Medulla oblongata (tissue), 1 donor: ENCODE data around the gene CD4.

Source experiments
- DNase-seq: peaks from one replicate; pipeline ENCODE4 v3.0.0-alpha.2; 2015; ENCODE audit errors: extremely low spot score

The CD4 gene

DNA sequence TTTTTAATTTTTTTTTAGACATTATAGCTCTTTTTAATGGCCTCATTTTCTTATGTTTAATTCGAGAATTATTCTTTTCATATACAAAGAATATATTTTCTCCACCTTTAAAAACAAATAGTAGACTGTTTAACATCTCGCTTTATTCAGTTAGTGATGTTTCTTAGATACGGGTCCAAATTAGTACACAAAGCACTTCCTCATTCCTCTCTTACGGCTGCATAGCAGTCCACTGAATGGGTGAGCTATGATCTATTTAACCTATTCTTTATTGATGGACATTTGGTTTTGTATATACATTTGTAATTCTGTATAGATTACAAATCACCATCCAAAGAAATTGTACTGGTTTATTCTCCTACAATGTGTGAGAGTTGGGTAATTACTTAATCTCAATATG is 24.0 kb downstream of the CD4 start:
- no peak for DNase-seq

DNA sequence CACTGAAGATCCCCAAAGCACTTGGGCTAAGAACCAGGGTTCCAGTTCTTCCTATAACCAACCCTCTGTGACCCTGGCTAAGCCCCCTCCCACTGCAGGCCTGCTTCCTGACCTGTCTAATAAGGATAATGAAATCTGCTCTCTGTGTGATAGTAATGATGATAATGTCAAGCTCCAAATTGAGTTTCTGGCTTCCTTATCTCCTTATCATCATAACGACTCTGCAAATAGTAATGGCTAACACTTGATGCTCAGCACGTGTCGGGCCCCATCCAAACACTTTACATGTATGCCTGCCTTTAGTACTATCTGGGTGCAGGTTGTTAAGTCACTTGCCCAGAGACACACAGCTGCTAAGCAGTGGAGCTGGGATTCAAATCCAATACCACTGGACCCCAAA is 27.3 kb downstream of the CD4 start:
- no peak for DNase-seq

DNA sequence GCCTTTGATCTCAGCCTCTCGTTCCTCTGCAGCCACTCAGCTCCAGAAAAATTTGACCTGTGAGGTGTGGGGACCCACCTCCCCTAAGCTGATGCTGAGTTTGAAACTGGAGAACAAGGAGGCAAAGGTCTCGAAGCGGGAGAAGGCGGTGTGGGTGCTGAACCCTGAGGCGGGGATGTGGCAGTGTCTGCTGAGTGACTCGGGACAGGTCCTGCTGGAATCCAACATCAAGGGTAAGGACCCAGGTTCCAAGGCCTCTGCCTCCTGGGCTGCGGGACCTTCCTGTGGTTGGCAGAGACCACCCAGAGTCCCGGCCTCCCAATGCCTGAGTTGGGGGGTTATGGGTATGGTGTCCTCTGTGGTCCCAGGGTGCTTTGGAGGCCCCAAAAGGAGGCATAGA is 27.8 kb downstream of the CD4 start:
- DNase-seq: no peak

DNA sequence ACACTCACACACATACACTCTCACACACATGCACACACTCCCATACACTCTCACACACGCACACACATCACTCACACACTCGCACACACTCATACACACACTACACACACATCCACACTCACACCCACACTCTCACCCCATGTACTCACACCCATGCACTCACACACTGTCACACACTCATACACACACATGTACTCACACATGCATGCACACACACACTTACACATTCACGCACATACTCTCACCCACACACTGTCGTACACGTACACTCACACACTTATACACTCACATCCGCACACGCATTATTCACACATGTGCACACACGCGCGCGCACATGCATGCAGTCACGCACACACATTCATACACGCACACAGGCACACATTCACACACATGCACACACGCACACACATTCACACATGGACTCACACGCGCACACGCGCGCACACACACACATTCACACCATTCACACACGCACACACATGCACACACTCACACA is 28.4 kb downstream of the CD4 start:
- no peak for DNase-seq

DNA sequence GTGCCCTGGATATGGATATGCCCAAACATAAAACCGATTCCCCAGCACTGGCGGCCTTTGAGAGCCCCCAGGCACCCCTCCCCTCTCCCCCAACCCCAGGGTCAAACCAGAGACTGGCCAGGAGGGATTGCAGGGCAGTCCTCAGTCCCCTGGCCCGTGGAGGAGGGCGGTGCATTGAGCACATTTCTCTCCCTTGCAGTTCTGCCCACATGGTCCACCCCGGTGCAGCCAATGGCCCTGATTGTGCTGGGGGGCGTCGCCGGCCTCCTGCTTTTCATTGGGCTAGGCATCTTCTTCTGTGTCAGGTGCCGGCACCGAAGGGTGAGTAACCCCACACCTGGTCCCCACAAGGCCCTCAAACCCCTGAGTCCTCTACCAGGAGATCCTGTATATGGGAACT is 28.9 kb downstream of the CD4 start:
- DNase-seq: no peak

DNA sequence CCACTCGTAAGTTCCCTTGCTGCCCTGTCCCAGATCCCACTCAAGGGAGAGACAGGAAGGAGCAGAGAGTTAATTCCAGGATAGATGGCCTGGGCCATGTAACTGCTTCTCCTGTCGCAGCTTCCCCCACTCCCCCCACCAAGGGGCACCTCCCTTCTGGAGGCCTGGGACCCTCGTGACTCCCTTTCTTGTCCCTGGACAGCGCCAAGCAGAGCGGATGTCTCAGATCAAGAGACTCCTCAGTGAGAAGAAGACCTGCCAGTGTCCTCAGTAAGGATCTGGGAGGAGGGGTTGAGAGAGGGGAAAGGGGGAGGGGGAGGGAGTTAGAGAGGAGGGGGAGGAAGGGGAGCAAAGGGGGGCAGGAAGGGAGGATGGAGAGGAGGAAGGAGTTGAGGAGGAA is 29.3 kb downstream of the CD4 start:
- DNase-seq: no peak

DNA sequence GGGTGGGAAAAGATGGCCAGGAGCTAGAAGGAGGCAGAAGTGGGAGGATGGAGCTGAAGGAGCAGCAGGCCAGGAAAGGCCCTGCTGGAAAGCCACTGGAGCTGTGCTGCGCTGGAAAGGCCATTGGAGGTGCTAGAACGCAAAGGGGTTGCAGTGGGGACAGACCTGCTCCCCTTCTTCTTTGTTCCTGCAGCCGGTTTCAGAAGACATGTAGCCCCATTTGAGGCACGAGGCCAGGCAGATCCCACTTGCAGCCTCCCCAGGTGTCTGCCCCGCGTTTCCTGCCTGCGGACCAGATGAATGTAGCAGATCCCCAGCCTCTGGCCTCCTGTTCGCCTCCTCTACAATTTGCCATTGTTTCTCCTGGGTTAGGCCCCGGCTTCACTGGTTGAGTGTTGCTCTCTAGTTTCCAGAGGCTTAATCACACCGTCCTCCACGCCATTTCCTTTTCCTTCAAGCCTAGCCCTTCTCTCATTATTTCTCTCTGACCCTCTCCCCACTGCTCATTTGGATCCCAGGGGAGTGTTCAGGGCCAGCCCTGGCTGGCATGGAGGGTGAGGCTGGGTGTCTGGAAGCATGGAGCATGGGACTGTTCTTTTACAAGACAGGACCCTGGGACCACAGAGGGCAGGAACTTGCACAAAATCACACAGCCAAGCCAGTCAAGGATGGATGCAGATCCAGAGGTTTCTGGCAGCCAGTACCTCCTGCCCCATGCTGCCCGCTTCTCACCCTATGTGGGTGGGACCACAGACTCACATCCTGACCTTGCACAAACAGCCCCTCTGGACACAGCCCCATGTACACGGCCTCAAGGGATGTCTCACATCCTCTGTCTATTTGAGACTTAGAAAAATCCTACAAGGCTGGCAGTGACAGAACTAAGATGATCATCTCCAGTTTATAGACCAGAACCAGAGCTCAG is 30.0 kb downstream of the CD4 start:
- no peak for DNase-seq

DNA sequence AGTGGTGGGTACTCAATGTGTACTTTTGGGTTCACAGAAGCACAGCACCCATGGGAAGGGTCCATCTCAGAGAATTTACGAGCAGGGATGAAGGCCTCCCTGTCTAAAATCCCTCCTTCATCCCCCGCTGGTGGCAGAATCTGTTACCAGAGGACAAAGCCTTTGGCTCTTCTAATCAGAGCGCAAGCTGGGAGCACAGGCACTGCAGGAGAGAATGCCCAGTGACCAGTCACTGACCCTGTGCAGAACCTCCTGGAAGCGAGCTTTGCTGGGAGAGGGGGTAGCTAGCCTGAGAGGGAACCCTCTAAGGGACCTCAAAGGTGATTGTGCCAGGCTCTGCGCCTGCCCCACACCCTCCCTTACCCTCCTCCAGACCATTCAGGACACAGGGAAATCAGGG is 30.8 kb downstream of the CD4 start:
- no peak for DNase-seq

DNA sequence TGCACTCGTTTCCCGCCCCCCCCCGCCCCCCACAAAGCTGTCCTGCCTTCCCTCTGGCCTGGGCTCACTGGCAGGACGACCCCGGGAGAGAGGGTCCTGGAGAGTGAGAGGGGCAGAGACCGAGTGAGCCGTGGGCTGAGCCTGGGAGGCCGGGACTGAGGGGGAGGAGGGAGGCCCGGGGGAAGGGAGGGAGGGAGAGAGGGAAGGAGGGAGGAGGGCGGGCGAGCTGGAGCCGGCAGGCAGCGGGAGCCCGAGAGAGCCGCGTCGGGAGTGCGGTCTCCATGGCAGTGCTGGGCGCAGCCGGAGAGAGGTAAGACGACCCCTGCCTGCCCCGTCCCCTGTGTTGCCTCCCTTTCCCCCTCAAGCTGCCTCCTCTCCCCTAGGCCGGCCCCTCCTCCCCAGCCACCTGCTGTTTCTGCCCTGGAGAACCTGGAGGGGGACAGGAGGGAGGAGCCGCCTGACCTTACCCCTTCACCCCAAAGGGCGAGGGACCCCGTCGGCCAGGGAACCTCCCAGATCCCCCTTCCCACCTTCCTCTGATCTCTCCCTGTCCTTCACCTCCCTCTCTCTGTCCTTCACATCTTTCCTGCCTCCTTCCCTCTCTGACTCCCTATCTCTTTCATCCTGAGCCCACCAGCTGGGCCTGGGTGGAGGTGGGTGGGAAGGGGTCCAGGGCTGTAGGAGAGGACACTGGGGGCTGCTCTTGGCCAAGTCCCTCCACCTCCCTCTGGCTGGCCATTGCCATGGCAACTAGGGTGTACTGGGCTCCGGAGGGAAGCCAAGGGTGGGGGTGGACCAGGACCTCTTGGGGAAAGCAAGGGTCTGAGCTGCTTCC is 32.5 kb downstream of the CD4 start, which contains the start of gene GPR162:
GPR162 (plus strand) TSS at position 231 of the 835 bp plus-strand sequence. CDS start 2,078 bp downstream, outside the sequence.
- peak; percentile 19 for DNase-seq

DNA sequence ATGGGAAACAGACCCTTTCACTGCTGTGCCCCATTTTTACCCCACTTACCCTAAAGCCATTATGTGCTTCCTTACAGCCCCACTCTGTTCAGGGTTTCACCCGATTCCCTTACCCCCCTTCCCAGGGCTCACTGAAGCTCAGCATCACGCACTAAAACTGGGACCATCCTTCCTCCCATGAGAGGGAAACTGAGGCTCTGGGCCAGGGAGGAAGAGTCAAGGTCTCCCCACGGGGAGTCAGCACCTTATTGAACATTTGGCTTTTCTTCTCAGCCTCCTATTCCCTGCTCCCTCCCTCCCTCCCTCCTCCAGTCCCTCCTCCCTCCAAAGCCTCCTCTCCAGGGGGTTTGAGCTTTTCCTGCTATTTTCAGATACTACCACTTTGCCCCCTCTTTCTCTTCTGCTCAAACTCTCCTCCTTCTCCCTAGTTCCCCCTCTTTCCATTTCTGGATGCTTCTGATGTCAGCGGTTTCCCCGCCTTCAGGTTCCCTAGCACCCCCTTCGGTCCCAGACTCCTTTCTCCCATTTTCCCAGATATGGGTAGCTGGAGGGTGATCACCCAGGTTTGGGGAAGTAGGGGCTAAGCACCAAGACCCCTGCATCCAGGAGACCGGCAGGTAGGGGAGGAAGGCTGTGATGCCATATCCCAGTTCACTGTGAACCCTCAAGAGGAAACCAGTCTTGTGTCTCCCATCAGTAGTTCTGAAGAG is 33.3 kb downstream of the CD4 start:
- DNase-seq: no peak

DNA sequence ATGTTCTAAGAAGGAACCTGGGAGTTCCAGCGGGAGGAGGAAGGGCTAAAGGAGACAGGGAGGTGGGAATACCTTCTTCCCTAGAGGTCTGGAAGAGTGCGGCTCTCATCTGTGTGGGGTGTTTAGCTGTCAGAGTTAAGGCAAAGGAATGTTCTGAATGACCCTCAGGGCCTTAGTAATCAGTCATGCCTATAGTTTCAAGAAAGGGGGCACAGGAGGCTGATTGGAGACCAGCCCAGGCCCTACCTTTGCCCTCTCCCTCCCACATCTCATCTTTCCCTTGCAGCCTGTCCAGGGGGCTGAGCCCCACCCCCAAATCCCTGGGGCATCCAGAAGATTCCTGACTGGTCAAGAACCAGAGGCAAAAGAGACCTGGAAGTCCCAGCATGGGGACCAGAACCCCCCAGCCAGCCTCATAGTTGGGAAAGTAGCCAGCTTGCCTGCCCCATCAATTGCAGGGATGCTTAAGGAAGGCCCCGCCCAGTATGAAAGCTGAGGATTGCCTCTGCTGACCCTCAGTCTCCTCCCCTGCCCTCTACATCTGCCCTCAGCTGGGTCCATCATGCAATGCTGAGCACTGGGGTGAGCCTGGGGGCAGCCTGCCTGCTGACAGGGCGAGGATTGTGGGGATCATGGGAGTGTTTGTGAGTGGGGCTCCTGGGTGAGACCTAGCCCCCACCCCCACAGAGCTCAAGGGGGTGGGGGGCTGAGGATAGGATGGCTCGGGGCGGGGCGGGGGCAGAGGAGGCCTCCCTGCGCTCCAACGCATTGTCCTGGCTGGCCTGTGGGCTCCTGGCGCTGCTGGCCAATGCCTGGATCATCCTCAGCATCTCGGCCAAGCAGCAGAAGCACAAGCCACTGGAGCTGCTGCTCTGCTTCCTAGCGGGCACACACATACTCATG is 34.1 kb downstream of the CD4 start:
- DNase-seq: no peak

DNA sequence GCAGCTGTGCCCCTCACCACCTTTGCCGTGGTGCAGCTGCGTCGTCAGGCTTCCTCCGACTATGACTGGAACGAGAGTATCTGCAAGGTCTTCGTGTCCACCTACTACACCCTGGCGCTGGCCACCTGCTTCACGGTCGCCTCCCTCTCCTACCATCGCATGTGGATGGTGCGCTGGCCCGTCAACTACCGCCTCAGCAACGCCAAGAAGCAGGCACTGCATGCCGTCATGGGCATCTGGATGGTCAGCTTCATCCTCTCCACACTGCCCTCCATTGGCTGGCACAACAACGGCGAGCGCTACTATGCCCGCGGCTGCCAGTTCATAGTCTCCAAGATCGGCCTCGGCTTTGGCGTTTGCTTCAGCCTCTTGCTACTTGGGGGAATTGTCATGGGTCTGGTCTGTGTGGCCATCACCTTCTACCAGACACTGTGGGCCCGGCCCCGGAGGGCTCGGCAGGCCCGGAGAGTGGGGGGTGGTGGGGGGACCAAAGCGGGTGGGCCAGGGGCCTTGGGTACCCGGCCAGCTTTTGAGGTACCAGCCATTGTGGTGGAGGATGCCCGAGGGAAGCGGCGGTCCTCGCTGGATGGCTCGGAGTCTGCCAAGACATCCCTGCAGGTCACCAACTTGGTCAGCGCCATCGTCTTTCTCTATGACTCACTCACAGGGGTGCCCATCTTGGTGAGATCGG is 34.9 kb downstream of the CD4 start:
- no peak for DNase-seq

DNA sequence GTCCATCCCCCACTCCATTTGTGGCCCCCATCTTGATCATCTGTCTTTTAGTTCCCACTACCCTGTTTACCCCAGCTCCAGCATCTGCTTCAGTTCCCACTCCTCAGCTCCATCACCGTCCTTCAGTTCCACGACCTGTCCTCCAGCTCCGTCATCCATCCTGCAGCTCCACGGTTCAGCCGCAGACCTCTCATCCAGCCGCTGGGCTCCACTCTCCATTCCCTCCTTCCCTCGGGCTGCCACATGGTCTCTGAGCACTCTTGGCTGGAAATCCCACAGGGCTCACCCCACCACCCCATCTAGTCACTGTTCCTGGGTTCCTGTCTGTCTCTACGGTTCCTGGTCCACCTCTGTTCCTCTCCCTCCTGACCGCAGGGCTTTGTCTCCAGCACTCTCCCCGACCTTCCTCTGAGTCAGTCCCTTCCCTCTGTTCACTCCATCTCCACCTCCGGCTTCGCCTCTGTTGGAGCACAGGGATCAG is 35.6 kb downstream of the CD4 start:
- no peak for DNase-seq

DNA sequence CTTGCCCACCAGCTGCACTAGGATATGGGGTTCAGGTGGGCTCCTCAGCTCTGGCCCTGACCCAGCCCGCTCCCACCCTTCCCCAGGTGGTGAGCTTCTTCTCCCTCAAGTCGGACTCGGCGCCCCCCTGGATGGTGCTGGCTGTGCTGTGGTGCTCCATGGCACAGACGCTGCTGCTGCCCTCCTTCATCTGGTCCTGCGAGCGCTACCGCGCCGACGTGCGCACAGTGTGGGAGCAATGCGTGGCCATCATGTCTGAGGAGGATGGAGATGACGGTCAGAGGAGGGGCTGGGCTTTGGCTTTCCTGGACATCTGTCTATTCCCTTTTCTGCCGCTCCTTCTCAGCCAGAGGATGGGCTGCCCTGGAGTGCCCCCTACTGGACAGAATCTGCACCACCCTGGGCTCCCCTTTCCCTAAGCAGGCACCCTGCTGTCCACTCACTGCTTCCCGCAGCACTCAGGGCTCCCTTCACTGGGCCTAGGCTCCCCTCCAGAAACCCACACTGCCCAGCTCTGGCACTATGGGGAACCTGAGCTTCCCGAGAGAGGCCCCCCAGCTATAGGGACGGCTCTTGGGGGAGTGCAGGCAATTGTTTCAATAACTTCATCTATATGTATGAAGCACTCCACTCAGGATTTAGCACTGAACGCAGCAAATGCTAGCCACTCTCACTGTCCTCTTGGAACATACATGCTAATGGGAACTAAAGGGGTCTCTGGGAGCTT is 36.2 kb downstream of the CD4 start:
- DNase-seq: peak; percentile 87

DNA sequence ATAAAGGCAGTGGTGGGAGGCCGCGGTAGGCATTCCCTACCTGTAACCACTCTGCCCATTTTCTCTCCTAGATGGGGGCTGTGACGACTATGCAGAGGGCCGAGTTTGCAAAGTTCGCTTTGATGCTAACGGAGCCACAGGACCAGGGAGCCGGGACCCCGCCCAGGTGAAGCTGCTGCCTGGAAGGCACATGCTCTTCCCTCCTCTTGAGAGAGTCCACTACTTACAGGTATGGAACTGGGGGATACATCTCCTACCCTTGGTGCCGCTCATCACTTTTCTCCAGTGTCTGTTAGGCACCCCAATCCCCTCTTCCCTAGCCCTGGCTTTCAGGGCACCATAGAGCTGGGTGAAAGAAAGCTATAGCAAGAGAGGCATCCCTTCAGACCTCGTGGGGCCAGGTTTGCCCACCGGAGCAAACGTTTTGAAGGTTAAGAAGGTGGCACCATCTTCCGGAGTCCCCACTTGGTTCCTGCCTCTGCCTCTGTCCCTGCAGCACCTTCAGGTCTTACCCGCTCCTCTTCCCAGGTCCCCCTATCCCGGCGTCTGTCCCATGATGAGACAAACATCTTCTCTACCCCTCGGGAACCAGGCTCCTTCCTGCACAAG is 36.9 kb downstream of the CD4 start:
- DNase-seq: no peak

DNA sequence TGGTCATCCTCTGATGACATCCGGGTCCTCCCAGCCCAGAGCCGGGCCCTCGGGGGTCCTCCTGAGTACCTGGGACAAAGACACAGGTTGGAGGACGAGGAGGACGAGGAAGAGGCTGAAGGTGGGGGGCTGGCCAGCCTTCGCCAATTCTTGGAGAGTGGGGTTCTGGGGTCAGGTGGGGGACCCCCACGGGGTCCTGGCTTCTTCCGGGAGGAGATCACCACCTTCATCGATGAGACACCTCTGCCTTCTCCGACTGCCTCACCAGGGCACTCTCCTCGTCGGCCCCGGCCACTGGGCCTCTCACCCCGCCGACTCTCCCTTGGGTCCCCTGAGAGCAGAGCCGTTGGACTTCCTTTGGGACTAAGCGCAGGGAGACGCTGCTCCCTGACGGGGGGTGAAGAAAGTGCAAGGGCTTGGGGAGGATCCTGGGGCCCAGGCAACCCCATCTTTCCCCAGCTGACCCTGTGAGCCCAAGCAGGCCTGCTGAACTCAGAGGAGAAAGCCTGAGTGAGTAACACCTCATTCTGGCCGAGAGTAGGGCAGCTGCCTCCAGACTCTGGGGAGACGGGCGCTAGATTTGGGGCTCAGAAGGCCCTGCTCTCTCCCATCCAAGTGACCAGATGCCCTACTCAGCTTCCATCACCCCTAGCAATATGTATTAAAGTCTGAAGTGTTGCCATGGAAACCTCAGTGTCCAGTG is 37.6 kb downstream of the CD4 start:
- DNase-seq: no peak

DNA sequence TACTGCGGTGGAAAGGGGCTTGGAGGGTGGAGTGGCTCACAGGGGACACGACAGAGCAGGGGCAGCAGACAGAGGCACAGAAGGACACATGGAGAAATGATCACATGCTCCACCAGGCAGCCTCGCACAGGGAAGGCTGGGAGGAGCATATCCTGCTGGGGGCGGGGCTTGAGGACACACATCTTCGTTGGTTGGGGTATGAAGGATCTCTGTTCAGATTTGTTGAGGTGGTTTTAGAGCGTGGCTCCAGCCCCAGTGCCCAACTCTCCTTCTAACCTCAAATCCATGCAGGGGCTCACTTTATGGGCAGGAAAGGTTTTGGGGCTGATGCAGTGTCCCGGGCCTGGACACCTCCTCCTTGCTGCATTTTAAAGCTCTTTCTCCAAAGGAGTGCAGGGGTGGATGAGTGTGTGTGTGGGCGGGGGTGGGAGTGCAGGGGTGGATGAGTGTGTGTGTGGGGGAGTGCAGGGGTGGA is 38.1 kb downstream of the CD4 start:
- DNase-seq: peak; percentile 69
